ENCODE results near the gene RBMS3. TPM values are rescaled to one million over a fixed set of nuclear protein-coding genes. Genes with fewer than 3 reads are reported as not detected.

The RBMS3 gene
- total RNA-seq, 2 experiments from 2014 or later = 1.0 TPM; not detected in 1

DNA sequence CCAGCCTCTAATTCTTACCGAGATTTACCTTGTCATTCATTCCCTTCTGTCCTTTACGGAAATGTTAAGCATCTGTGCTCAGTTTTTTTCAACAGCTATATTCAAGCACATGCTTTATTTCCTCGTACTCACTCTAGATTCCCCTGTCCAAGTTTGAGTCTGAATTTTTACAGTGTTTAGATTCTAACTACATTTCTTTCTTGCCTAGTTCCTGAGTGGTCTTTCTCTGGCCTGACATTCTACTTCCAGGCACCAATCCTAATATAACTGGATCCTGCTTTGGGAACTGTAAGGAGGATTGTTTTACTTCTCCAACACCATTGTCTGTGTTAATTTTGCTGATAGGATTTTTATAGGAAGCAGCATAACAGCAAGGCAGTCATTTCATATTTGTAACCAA lies 222.4 kb downstream of the RBMS3 start:
- no peaks in the 10 kb centered on the region for H3K79me2 ChIP-seq (ENCODE audit: insufficient read depth, low read depth, low read length)
- no TSS peak for BruUV-seq (replicated peaks)
- DNase-seq (ENCODE audit: low spot score) = no peak
- H3K4me1 ChIP-seq (ENCODE audit: insufficient read depth, low read length, poor library complexity, severe bottlenecking) = no peaks in the 10 kb centered on the region
- TF ChIP-seq, protein P1, sequence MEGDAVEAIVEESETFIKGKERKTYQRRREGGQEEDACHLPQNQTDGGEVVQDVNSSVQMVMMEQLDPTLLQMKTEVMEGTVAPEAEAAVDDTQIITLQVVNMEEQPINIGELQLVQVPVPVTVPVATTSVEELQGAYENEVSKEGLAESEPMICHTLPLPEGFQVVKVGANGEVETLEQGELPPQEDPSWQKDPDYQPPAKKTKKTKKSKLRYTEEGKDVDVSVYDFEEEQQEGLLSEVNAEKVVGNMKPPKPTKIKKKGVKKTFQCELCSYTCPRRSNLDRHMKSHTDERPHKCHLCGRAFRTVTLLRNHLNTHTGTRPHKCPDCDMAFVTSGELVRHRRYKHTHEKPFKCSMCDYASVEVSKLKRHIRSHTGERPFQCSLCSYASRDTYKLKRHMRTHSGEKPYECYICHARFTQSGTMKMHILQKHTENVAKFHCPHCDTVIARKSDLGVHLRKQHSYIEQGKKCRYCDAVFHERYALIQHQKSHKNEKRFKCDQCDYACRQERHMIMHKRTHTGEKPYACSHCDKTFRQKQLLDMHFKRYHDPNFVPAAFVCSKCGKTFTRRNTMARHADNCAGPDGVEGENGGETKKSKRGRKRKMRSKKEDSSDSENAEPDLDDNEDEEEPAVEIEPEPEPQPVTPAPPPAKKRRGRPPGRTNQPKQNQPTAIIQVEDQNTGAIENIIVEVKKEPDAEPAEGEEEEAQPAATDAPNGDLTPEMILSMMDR (conservative IDR thresholded peaks at IDR 0.05; ENCODE audit: low read length) = no peak
- TF ChIP-seq EZH2phosphoT487 (IDR thresholded peaks at IDR 0.05; ENCODE audit: borderline replicate concordance, low read depth, low read length) = no peak
- no peaks in the 10 kb centered on the region for H3K9me3 ChIP-seq (ENCODE audit: low read length)
- CTCF ChIA-PET (ENCODE audit: unreplicated experiment) = no interaction called here
- no peak overlapping the region for H3K4me3 ChIP-seq (ENCODE audit: low read depth, low read length, poor library complexity, severe bottlenecking)
- H3K27ac ChIP-seq (ENCODE audit: low read depth, low read length, poor library complexity, severe bottlenecking) = no peak overlapping the region
- no peaks in the 10 kb centered on the region for H3K9me2 ChIP-seq (ENCODE audit: insufficient read depth, low read length)
- no peaks in the 10 kb centered on the region for H3K36me3 ChIP-seq (ENCODE audit: insufficient read depth, low read length)
- no peaks in the 10 kb centered on the region for H4K20me1 ChIP-seq (ENCODE audit: insufficient read depth, low read length)
- POLR2A ChIA-PET = interaction anchor here (1.5 kb wide), 1 partner anchor 23 kb away, joined by 4 read pairs; no protein-coding TSS in a partner anchor
- intact Hi-C loops (cut with micrococcal nuclease; ENCODE audit: unreplicated experiment) = no loop called here
- 0 out of 2 replicates have a peak overlapping the region, but pooled peaks have one; percentile 2 for H2AFZ ChIP-seq (ENCODE audit: low read length)
- no peak overlapping the region; the same call in 1 of the 2 replicates for H3K4me2 ChIP-seq (ENCODE audit: low read length)

DNA sequence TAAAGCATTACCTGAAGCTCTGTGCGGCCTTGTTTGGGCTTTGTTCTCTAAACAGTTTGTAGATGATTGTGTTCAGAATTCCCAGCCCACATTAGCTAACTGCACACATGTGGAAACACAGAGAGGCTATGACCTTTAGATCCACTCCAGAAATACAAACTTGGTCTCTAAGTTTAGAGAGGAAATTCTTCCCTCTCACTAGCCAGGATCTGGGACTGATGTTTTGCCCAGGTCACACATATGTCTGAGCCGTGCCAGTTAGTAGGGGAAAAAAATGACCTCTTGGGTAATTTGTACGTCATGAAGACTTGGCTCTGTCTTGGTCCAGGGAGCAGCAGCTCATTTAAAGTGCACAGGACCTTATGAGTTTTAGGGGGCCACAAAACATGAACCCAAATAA lies 223.1 kb downstream of the RBMS3 start:
- no TSS peak for BruUV-seq (replicated peaks)
- POLR2A ChIA-PET = interaction anchor here (0.7 to 1.5 kb wide), 2 partner anchors 24 to 31 kb away, joined by 3 to 4 read pairs; no protein-coding TSS in a partner anchor

DNA sequence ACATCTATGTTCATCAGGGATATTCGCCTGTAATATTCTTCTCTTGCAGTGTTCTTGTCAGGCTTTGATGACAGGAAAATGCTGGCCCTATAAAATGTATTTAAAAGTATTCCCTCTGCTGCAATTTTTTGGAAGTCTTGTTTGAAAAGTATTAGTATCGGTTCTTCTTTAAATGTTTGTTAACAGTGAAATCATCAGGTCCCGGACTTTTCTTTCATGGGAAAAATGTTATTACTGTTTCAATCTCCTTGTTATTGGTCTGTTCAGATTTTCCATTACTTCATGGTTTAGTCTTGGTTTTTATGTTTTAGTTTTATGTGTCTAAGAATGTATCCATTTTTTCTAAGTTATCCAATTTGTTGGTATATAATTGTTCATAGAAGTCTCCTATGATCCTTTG lies 225.6 kb downstream of the RBMS3 start:
- POLR2A ChIA-PET = interaction anchor here (2.4 kb wide), 1 partner anchor 8 kb away, joined by 6 read pairs; no protein-coding TSS in a partner anchor
- H3K4me1 ChIP-seq (ENCODE audit: insufficient read depth, low read length, poor library complexity, severe bottlenecking) = no peaks in the 10 kb centered on the region

More for the DNA sequence above, 223.1 kb downstream of the RBMS3 start:
- intact Hi-C loops (cut with micrococcal nuclease; ENCODE audit: unreplicated experiment) = no loop called here
- Histone ChIP-seq H3K9me3 (ENCODE audit: low read length) (no peaks in the 10 kb centered on the region), H3K9me2 (ENCODE audit: insufficient read depth, low read length) (no peaks in the 10 kb centered on the region), H3K27ac (ENCODE audit: low read depth, low read length, poor library complexity, severe bottlenecking) (no peak overlapping the region), H3K36me3 (ENCODE audit: insufficient read depth, low read length) (no peaks in the 10 kb centered on the region), H2AFZ (ENCODE audit: low read length) (0 out of 2 replicates have a peak overlapping the region, but pooled peaks have one; percentile 31), H4K20me1 (ENCODE audit: insufficient read depth, low read length) (no peaks in the 10 kb centered on the region), H3K4me3 (ENCODE audit: low read depth, low read length, poor library complexity, severe bottlenecking) (no peak overlapping the region), H3K4me2 (ENCODE audit: low read length) (no peak overlapping the region), H3K79me2 (ENCODE audit: insufficient read depth, low read depth, low read length) (no peaks in the 10 kb centered on the region), H3K4me1 (ENCODE audit: insufficient read depth, low read length, poor library complexity, severe bottlenecking) (no peaks in the 10 kb centered on the region)
- CTCF ChIA-PET (ENCODE audit: unreplicated experiment) = no interaction called here
- no peak for DNase-seq (ENCODE audit: low spot score)
- TF ChIP-seq, protein P1 (conservative IDR thresholded peaks at IDR 0.05; ENCODE audit: low read length) = no peak
- TF ChIP-seq EZH2phosphoT487 (IDR thresholded peaks at IDR 0.05; ENCODE audit: borderline replicate concordance, low read depth, low read length) = no peak

More for the DNA sequence above, 225.6 kb downstream of the RBMS3 start:
- no peak overlapping the region for H3K4me2 ChIP-seq (ENCODE audit: low read length)
- DNase-seq (ENCODE audit: low spot score) = no peak
- TF ChIP-seq EZH2phosphoT487 (IDR thresholded peaks at IDR 0.05; ENCODE audit: borderline replicate concordance, low read depth, low read length) = no peak
- TF ChIP-seq, protein P1 (conservative IDR thresholded peaks at IDR 0.05; ENCODE audit: low read length) = no peak
- no peaks in the 10 kb centered on the region for H3K9me3 ChIP-seq (ENCODE audit: low read length)
- BruUV-seq (replicated peaks) = no TSS peak
- no peaks in the 10 kb centered on the region for H3K9me2 ChIP-seq (ENCODE audit: insufficient read depth, low read length)
- no peaks in the 10 kb centered on the region for H4K20me1 ChIP-seq (ENCODE audit: insufficient read depth, low read length)
- no peak overlapping the region for H3K27ac ChIP-seq (ENCODE audit: low read depth, low read length, poor library complexity, severe bottlenecking)
- H3K4me3 ChIP-seq (ENCODE audit: low read depth, low read length, poor library complexity, severe bottlenecking) = no peak overlapping the region
- intact Hi-C loops (cut with micrococcal nuclease; ENCODE audit: unreplicated experiment) = no loop called here
- CTCF ChIA-PET (ENCODE audit: unreplicated experiment) = no interaction called here
- no peaks in the 10 kb centered on the region for H3K79me2 ChIP-seq (ENCODE audit: insufficient read depth, low read depth, low read length)
- no peaks in the 10 kb centered on the region for H3K36me3 ChIP-seq (ENCODE audit: insufficient read depth, low read length)
- no peak overlapping the region for H2AFZ ChIP-seq (ENCODE audit: low read length)

All from OCI-LY7 (cell line).